HepG2 (cell line): ENCODE measurements around the gene GMPR. TPM values are rescaled to one million over a fixed set of nuclear protein-coding genes. Genes with fewer than 3 reads are reported as not detected.

Experiments used
- AHR ChIP-seq: IDR thresholded peaks from 2 replicates; pipeline ENCODE4 v1.6.1; 2018; ENCODE audit warnings: missing genetic modification reagents, missing compliant biosample characterization
- DPF2 ChIP-seq: sonication (generic); formaldehyde crosslinking; IDR thresholded peaks from 2 replicates; pipeline ENCODE4 v1.4.0; 2020; ENCODE audit warnings: mild to moderate bottlenecking, low read depth, missing genetic modification reagents, borderline replicate concordance
- EP300 ChIP-seq, 3 experiments: sonication (generic) in 1 of 3; formaldehyde crosslinking in 1 of 3; IDR thresholded peaks; 2 replicates each; pipeline versions ENCODE4 v1.5.1 to v1.6.1; 2011 to 2020; ENCODE audit warnings: low read depth in 2 of 3, low read length in 2 of 3, borderline replicate concordance in 1 of 3, improper control_type of control experiment in 1 of 3, mild to moderate bottlenecking in 1 of 3, missing genetic modification reagents in 1 of 3, moderate library complexity in 1 of 3
- HES4 ChIP-seq: sonication (generic); formaldehyde crosslinking; IDR thresholded peaks from 2 replicates; pipeline ENCODE4 v1.9.0; 2021; ENCODE audit warnings: mild to moderate bottlenecking, missing genetic modification reagents, borderline replicate concordance
- KMT2B ChIP-seq: IDR thresholded peaks from 2 replicates; pipeline ENCODE4 v1.6.1; 2016; ENCODE audit warnings: missing genetic modification reagents, missing compliant biosample characterization
- NCOA1 ChIP-seq: sonication (generic); formaldehyde crosslinking; IDR thresholded peaks from 2 replicates; pipeline ENCODE4 v1.9.0; 2021; ENCODE audit warnings: missing genetic modification reagents
- NFKBIZ ChIP-seq: IDR thresholded peaks from 2 replicates; pipeline ENCODE4 v1.6.1; 2018; ENCODE audit warnings: missing genetic modification reagents, missing compliant biosample characterization
- RARA ChIP-seq: IDR thresholded peaks from 2 replicates; pipeline ENCODE4 v1.6.1; 2016; ENCODE audit warnings: missing genetic modification reagents, missing compliant biosample characterization
- RXRB ChIP-seq: IDR thresholded peaks from 2 replicates; pipeline ENCODE4 v1.6.1; 2016; ENCODE audit warnings: borderline replicate concordance, missing genetic modification reagents, missing compliant biosample characterization
- SOX13 ChIP-seq, 3 experiments: fragments of 450-650 bp in 1 of 3; sonication (generic) in 1 of 3; formaldehyde crosslinking in 1 of 3; IDR thresholded peaks in 2 of 3; conservative IDR thresholded peaks in 1 of 3; 2 replicates each; pipeline versions ENCODE4 v1.5.0 to v1.6.1; 2016 to 2020; ENCODE audit warnings: antibody characterized with exemption in 1 of 3, mild to moderate bottlenecking in 1 of 3, missing compliant biosample characterization in 1 of 3, missing genetic modification reagents in 1 of 3, moderate library complexity in 1 of 3
- SSRP1 ChIP-seq: IDR thresholded peaks from 2 replicates; pipeline ENCODE4 v1.6.1; 2016; ENCODE audit warnings: control low read depth
- ZBTB38 ChIP-seq: sonication (generic); formaldehyde crosslinking; IDR thresholded peaks from 2 replicates; pipeline ENCODE4 v1.5.1; 2020; ENCODE audit warnings: mild to moderate bottlenecking, missing genetic modification reagents
- ZNF225 ChIP-seq: sonication (generic); formaldehyde crosslinking; IDR thresholded peaks from 2 replicates; pipeline ENCODE4 v1.4.0; 2020; ENCODE audit warnings: mild to moderate bottlenecking, missing genetic modification reagents
- ZNF501 ChIP-seq: sonication (generic); formaldehyde crosslinking; IDR thresholded peaks from 2 replicates; pipeline ENCODE4 v1.5.1; 2020; ENCODE audit warnings: mild to moderate bottlenecking, moderate library complexity, missing genetic modification reagents
- ZNF562 ChIP-seq: sonication (generic); formaldehyde crosslinking; IDR thresholded peaks from 2 replicates; pipeline ENCODE4 v1.8.0; 2022; ENCODE audit warnings: missing genetic modification reagents, borderline replicate concordance
- polyA plus RNA-seq, 8 experiments: library from polyadenylated mRNA; depleted of rRNA in 3 of 8; stranded (reverse) in 7 of 8; unstranded in 1 of 8; fragments of >200 nt; fragmentation: Illumina TruSeq in 4 of 8; extraction: Trizol in 4 of 8; gene quantifications; 2 replicates each; pipeline versions ENCODE4 v1.2.1 to v1.2.3, GENCODE V29; 2011 to 2016; ENCODE audit warnings: low read depth in 4 of 8, missing spikeins in 1 of 8, mixed read lengths in 1 of 8; ENCODE audit not compliant: insufficient read depth in 1 of 8
- total RNA-seq, 5 experiments: library from RNA; depleted of rRNA; stranded (reverse); fragments of >200 nt; fragmentation: Illumina TruSeq; extraction: Trizol; gene quantifications; 2 replicates each; pipeline ENCODE4 v1.2.3, GENCODE V29; 2016; ENCODE audit warnings: low read depth in 1 of 5
- TF ChIP-seq, protein P1 (sequence below): sonication (generic); formaldehyde crosslinking; IDR thresholded peaks from 2 replicates; pipeline ENCODE4 v1.4.0; 2020; ENCODE audit warnings: missing genetic modification reagents, borderline replicate concordance
- TF ChIP-seq, protein P2 (sequence below): sonication (generic); formaldehyde crosslinking; IDR thresholded peaks from 2 replicates; pipeline ENCODE4 v1.4.0; 2020; ENCODE audit warnings: mild to moderate bottlenecking, missing genetic modification reagents

The GMPR gene
- total and polyA plus RNA-seq, 2 of the 13 experiments (the other 11 are each of a cell fraction or from before 2014, with no cell fraction given): not detected

DNA sequence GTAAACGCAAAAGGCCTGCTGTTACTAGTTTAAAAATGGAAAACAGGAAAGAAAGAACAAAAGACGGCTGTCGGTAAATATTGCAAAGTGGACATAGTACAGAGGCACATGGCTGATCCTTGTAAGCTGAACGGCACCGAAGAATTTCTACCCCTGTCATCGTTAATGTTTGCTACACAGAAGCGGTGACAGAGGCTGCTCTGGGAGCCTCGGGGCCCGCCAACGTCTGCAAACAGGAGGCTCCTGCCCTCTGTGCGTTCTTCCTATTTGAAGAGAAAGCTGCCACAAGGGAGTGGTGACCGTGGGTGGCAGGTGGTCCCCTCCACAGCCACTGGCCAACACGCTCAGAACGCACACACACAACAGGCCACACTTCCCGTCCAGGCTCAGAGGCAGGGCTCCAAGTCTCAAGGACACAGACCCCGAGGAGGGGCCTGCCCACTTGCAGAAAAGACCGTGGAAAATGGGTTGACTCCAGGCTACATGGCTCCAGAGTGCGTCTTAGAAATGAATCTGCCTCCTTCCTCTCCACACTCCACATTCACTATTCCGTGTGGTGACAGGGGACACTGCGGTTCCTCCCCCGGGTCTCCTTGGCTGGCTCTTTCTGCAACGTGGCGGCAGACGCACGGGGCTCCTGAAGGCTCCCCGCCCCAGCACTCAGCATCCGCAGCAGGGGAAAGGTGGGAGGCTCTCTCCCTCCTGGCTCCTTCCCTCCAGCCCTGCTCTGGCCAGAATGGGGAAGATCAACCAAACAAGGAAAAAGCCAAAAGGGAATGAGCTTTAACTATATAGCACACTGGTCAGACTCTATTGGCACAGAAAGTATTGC lies 64.5 kb downstream of the GMPR start (continued):
- TF ChIP-seq SOX13 (IDR thresholded peaks at IDR 0.05) (peak; percentile 32; the same call in 1 of the 2 replicates), SOX13 (CRISPR knock-in tag; conservative IDR thresholded peaks at IDR 0.05 in 1 of 2, IDR thresholded peaks at IDR 0.05 in 1 of 2) (peak in 1 of 2 experiments; percentile 89; a peak in 2 of 4 replicates), NCOA1 (CRISPR knock-in tag) (no peak), HES4 (CRISPR knock-in tag) (no peak), AHR (CRISPR knock-in tag) (no peak), ZBTB38 (CRISPR knock-in tag) (peak; percentile 66; the same call in 1 of the 2 replicates), ZNF225 (CRISPR knock-in tag) (peak; percentile 66; the same call in 1 of the 2 replicates), ZNF501 (CRISPR knock-in tag) (peak; percentile 13; the same call in 1 of the 2 replicates), EP300 (IDR thresholded peaks at IDR 0.05; ENCODE audit: low read depth in 2 of 2, low read length in 2 of 2) (0 out of 4 replicates have a peak, but pooled peaks of 1 of the 2 experiments have one; percentile 26), EP300 (CRISPR knock-in tag; IDR thresholded peaks at IDR 0.05; ENCODE audit: borderline replicate concordance) (no peak), RXRB (CRISPR knock-in tag) (0 out of 2 replicates have a peak, but pooled peaks have one; percentile 9), KMT2B (no peak), SSRP1 (no peak), ZNF562 (CRISPR knock-in tag) (no peak), DPF2 (CRISPR knock-in tag) (no peak), RARA (CRISPR knock-in tag) (peak; percentile 28; the same call in 1 of the 2 replicates), NFKBIZ (CRISPR knock-in tag) (no peak)
- TF ChIP-seq, protein P1, sequence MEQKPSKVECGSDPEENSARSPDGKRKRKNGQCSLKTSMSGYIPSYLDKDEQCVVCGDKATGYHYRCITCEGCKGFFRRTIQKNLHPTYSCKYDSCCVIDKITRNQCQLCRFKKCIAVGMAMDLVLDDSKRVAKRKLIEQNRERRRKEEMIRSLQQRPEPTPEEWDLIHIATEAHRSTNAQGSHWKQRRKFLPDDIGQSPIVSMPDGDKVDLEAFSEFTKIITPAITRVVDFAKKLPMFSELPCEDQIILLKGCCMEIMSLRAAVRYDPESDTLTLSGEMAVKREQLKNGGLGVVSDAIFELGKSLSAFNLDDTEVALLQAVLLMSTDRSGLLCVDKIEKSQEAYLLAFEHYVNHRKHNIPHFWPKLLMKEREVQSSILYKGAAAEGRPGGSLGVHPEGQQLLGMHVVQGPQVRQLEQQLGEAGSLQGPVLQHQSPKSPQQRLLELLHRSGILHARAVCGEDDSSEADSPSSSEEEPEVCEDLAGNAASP: no peak
- TF ChIP-seq, protein P2, sequence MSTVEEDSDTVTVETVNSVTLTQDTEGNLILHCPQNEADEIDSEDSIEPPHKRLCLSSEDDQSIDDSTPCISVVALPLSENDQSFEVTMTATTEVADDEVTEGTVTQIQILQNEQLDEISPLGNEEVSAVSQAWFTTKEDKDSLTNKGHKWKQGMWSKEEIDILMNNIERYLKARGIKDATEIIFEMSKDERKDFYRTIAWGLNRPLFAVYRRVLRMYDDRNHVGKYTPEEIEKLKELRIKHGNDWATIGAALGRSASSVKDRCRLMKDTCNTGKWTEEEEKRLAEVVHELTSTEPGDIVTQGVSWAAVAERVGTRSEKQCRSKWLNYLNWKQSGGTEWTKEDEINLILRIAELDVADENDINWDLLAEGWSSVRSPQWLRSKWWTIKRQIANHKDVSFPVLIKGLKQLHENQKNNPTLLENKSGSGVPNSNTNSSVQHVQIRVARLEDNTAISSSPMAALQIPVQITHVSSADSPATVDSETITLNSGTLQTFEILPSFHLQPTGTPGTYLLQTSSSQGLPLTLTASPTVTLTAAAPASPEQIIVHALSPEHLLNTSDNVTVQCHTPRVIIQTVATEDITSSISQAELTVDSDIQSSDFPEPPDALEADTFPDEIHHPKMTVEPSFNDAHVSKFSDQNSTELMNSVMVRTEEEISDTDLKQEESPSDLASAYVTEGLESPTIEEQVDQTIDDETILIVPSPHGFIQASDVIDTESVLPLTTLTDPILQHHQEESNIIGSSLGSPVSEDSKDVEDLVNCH: no peak
